SK-N-SH treated with all-trans-retinoic acid at 6 μM for 48 hours (cell line): Measurements from ENCODE around the gene PRDM15.

Experiments used
- ATAC-seq: fragments of 200-7000 bp; cut with Tn5 transposase; 3 replicates; pipeline ENCODE4 v1.9.1; 2020; ENCODE audit warnings: mild to moderate bottlenecking, moderate library complexity
- ARNTL ChIP-seq: fragments of 450-650 bp; formaldehyde crosslinking; IDR thresholded peaks from 2 replicates; pipeline ENCODE4 v1.5.0; 2020; ENCODE audit warnings: low read depth, mild to moderate bottlenecking, moderate library complexity, borderline replicate concordance
- BACH2 ChIP-seq: fragments of 250-450 bp; sonication (Bioruptor Pico); IDR thresholded peaks from 2 replicates; pipeline ENCODE4 v1.9.0; 2021; ENCODE audit warnings: mild to moderate bottlenecking, borderline replicate concordance
- CSDC2 ChIP-seq: fragments of 250-450 bp; sonication (Bioruptor Pico); IDR thresholded peaks from 2 replicates; pipeline ENCODE4 v1.5.0; 2020; ENCODE audit warnings: mild to moderate bottlenecking, moderate library complexity
- ESRRG ChIP-seq: fragments of 250-450 bp; sonication (Bioruptor Pico); IDR thresholded peaks from 2 replicates; pipeline ENCODE4 v1.6.1; 2021; ENCODE audit warnings: mild to moderate bottlenecking
- GLIS3 ChIP-seq: fragments of 250-450 bp; sonication (Bioruptor Pico); IDR thresholded peaks from 2 replicates; pipeline ENCODE4 v1.5.0; 2020; ENCODE audit warnings: mild to moderate bottlenecking, moderate library complexity
- ISL1 ChIP-seq: fragments of 250-450 bp; sonication (Bioruptor Pico); IDR thresholded peaks from 2 replicates; pipeline ENCODE4 v2.1.2; 2022; ENCODE audit warnings: mild to moderate bottlenecking, moderate library complexity
- OSR1 ChIP-seq: fragments of 250-450 bp; sonication (Bioruptor Pico); IDR thresholded peaks from 2 replicates; pipeline ENCODE4 v1.8.0; 2022; ENCODE audit warnings: moderate library complexity, mild to moderate bottlenecking, inconsistent platforms
- PPARA ChIP-seq: fragments of 250-450 bp; sonication (Bioruptor Pico); IDR thresholded peaks from 2 replicates; pipeline ENCODE4 v1.5.0; 2020; ENCODE audit warnings: mild to moderate bottlenecking, borderline replicate concordance
- RARB ChIP-seq: fragments of 250-450 bp; sonication (Bioruptor Pico); IDR thresholded peaks from 2 replicates; pipeline ENCODE4 v1.8.0; 2021; ENCODE audit warnings: mild to moderate bottlenecking, moderate library complexity
- SNAI2 ChIP-seq: fragments of 250-450 bp; sonication (Bioruptor Pico); IDR thresholded peaks from 2 replicates; pipeline ENCODE4 v1.5.0; 2020; ENCODE audit warnings: mild to moderate bottlenecking, moderate library complexity
- TCF4 ChIP-seq: fragments of 250-450 bp; sonication (Bioruptor Pico); IDR thresholded peaks from 2 replicates; pipeline ENCODE4 v1.8.0; 2021; ENCODE audit warnings: mild to moderate bottlenecking, moderate library complexity, borderline replicate concordance
- TOX ChIP-seq: fragments of 250-450 bp; sonication (Bioruptor Pico); IDR thresholded peaks from 2 replicates; pipeline ENCODE4 v1.8.0; 2021; ENCODE audit warnings: mild to moderate bottlenecking, moderate library complexity, borderline replicate concordance
- ZC3H10 ChIP-seq: fragments of 250-450 bp; sonication (Bioruptor Pico); IDR thresholded peaks from 2 replicates; pipeline ENCODE4 v1.5.1; 2021; ENCODE audit warnings: mild to moderate bottlenecking, moderate library complexity
- ZFP3 ChIP-seq: fragments of 250-450 bp; sonication (Bioruptor Pico); IDR thresholded peaks from 2 replicates; pipeline ENCODE4 v1.5.0; 2020; ENCODE audit warnings: mild to moderate bottlenecking, moderate library complexity
- ZFP30 ChIP-seq: fragments of 450-650 bp; formaldehyde crosslinking; IDR thresholded peaks from 2 replicates; pipeline ENCODE4 v1.5.0; 2022; ENCODE audit warnings: mild to moderate bottlenecking, moderate library complexity
- ZNF565 ChIP-seq: fragments of 450-650 bp; formaldehyde crosslinking; conservative IDR thresholded peaks from 2 replicates; pipeline ENCODE4 v1.5.0; 2020; ENCODE audit warnings: low read depth, mild to moderate bottlenecking, moderate library complexity
- ZNF70 ChIP-seq: fragments of 450-650 bp; formaldehyde crosslinking; IDR thresholded peaks from 2 replicates; pipeline ENCODE4 v1.5.0; 2020; ENCODE audit warnings: mild to moderate bottlenecking, moderate library complexity
- ZNF8 ChIP-seq: fragments of 450-650 bp; formaldehyde crosslinking; IDR thresholded peaks from 2 replicates; pipeline ENCODE4 v1.5.0; 2020; ENCODE audit warnings: mild to moderate bottlenecking, moderate library complexity
- TF ChIP-seq, protein P1 (sequence below): fragments of 250-450 bp; sonication (Bioruptor Pico); IDR thresholded peaks from 2 replicates; pipeline ENCODE4 v1.5.1; 2021; ENCODE audit warnings: mild to moderate bottlenecking, moderate library complexity
- TF ChIP-seq, protein P2 (sequence below): fragments of 250-450 bp; sonication (Bioruptor Pico); IDR thresholded peaks from 2 replicates; pipeline ENCODE4 v1.8.0; 2020; ENCODE audit warnings: mild to moderate bottlenecking, moderate library complexity, borderline replicate concordance
- TF ChIP-seq, protein P3 (sequence below): fragments of 250-450 bp; sonication (Bioruptor Pico); IDR thresholded peaks from 2 replicates; pipeline ENCODE4 v1.8.0; 2021; ENCODE audit warnings: low read depth, mild to moderate bottlenecking, moderate library complexity, borderline replicate concordance
- TF ChIP-seq, protein P4 (sequence below): fragments of 250-450 bp; sonication (Bioruptor Pico); IDR thresholded peaks from 2 replicates; pipeline ENCODE4 v1.5.1; 2020; ENCODE audit warnings: low read depth, mild to moderate bottlenecking, moderate library complexity
- TF ChIP-seq, protein P5 (sequence below): fragments of 250-450 bp; sonication (Bioruptor Pico); IDR thresholded peaks from 2 replicates; pipeline ENCODE4 v1.5.0; 2020; ENCODE audit warnings: mild to moderate bottlenecking, moderate library complexity

Gene PRDM15

DNA sequence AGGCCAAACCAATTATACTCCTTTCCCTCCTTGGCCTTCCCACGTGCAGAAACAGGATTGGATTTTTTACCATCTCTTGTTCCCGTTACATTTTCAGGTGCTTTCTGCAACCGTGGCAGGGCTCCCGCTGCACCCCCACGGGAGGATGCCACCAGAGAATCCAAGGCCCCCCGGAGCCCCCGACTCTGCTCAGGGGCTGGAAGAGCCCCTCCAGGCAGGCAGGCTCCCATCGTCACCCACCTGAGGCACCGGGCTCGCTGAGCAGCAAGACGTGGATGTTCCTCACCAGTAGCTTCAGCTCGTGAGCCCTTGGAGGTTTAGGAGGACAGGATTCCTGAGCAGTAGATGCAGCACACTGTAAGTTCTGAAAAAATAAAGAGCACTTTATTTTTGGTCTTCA lies 35.2 kb upstream of the PRDM15 start:
- TF ChIP-seq, protein P1, sequence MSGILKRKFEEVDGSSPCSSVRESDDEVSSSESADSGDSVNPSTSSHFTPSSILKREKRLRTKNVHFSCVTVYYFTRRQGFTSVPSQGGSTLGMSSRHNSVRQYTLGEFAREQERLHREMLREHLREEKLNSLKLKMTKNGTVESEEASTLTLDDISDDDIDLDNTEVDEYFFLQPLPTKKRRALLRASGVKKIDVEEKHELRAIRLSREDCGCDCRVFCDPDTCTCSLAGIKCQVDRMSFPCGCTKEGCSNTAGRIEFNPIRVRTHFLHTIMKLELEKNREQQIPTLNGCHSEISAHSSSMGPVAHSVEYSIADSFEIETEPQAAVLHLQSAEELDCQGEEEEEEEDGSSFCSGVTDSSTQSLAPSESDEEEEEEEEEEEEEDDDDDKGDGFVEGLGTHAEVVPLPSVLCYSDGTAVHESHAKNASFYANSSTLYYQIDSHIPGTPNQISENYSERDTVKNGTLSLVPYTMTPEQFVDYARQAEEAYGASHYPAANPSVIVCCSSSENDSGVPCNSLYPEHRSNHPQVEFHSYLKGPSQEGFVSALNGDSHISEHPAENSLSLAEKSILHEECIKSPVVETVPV (CRISPR knock-in tag) = no peak
- TF ChIP-seq ZC3H10 (CRISPR knock-in tag) (no peak), ZNF70 (CRISPR knock-in tag) (no peak), SNAI2 (CRISPR knock-in tag) (no peak), PPARA (CRISPR knock-in tag) (no peak), ZFP30 (CRISPR knock-in tag) (no peak), OSR1 (CRISPR knock-in tag) (no peak), GLIS3 (no peak), ESRRG (CRISPR knock-in tag) (no peak), ISL1 (no peak), ZNF8 (CRISPR knock-in tag) (no peak), ZNF565 (no peak), TCF4 (CRISPR knock-in tag) (no peak), RARB (CRISPR knock-in tag) (no peak), CSDC2 (CRISPR knock-in tag) (no peak), TOX (CRISPR knock-in tag) (no peak)
- TF ChIP-seq, protein P2, sequence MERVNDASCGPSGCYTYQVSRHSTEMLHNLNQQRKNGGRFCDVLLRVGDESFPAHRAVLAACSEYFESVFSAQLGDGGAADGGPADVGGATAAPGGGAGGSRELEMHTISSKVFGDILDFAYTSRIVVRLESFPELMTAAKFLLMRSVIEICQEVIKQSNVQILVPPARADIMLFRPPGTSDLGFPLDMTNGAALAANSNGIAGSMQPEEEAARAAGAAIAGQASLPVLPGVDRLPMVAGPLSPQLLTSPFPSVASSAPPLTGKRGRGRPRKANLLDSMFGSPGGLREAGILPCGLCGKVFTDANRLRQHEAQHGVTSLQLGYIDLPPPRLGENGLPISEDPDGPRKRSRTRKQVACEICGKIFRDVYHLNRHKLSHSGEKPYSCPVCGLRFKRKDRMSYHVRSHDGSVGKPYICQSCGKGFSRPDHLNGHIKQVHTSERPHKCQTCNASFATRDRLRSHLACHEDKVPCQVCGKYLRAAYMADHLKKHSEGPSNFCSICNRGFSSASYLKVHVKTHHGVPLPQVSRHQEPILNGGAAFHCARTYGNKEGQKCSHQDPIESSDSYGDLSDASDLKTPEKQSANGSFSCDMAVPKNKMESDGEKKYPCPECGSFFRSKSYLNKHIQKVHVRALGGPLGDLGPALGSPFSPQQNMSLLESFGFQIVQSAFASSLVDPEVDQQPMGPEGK (CRISPR knock-in tag) = no peak
- TF ChIP-seq, protein P3, sequence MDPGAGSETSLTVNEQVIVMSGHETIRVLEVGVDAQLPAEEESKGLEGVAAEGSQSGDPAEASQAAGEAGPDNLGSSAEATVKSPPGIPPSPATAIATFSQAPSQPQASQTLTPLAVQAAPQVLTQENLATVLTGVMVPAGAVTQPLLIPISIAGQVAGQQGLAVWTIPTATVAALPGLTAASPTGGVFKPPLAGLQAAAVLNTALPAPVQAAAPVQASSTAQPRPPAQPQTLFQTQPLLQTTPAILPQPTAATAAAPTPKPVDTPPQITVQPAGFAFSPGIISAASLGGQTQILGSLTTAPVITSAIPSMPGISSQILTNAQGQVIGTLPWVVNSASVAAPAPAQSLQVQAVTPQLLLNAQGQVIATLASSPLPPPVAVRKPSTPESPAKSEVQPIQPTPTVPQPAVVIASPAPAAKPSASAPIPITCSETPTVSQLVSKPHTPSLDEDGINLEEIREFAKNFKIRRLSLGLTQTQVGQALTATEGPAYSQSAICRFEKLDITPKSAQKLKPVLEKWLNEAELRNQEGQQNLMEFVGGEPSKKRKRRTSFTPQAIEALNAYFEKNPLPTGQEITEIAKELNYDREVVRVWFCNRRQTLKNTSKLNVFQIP (CRISPR knock-in tag) = no peak
- TF ChIP-seq, protein P4, sequence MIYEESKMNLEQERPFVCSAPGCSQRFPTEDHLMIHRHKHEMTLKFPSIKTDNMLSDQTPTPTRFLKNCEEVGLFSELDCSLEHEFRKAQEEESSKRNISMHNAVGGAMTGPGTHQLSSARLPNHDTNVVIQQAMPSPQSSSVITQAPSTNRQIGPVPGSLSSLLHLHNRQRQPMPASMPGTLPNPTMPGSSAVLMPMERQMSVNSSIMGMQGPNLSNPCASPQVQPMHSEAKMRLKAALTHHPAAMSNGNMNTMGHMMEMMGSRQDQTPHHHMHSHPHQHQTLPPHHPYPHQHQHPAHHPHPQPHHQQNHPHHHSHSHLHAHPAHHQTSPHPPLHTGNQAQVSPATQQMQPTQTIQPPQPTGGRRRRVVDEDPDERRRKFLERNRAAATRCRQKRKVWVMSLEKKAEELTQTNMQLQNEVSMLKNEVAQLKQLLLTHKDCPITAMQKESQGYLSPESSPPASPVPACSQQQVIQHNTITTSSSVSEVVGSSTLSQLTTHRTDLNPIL (CRISPR knock-in tag) = no peak
- TF ChIP-seq, protein P5, sequence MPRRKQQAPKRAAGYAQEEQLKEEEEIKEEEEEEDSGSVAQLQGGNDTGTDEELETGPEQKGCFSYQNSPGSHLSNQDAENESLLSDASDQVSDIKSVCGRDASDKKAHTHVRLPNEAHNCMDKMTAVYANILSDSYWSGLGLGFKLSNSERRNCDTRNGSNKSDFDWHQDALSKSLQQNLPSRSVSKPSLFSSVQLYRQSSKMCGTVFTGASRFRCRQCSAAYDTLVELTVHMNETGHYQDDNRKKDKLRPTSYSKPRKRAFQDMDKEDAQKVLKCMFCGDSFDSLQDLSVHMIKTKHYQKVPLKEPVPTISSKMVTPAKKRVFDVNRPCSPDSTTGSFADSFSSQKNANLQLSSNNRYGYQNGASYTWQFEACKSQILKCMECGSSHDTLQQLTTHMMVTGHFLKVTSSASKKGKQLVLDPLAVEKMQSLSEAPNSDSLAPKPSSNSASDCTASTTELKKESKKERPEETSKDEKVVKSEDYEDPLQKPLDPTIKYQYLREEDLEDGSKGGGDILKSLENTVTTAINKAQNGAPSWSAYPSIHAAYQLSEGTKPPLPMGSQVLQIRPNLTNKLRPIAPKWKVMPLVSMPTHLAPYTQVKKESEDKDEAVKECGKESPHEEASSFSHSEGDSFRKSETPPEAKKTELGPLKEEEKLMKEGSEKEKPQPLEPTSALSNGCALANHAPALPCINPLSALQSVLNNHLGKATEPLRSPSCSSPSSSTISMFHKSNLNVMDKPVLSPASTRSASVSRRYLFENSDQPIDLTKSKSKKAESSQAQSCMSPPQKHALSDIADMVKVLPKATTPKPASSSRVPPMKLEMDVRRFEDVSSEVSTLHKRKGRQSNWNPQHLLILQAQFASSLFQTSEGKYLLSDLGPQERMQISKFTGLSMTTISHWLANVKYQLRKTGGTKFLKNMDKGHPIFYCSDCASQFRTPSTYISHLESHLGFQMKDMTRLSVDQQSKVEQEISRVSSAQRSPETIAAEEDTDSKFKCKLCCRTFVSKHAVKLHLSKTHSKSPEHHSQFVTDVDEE (CRISPR knock-in tag) = no peak
- no peak for ATAC-seq

DNA sequence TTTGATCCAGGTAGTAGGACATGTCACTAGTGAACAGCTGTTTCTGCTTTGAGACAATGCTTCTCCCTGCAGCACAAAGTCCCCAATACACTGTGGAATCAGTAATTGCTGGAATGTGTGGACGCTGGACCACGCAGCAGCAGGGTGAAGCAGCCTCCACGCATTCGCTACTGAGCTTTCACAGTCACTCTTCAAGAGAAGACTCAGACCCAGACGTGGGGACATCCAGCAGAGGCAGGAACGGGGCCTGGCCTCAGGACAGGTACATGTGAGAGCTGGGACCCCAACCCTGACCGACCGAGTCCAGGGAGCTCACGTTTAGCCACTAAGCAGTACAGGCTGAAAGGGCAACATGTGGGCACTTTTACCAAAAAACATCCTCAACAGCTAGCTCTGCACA lies 34.1 kb upstream of the PRDM15 start:
- no peak for ATAC-seq

DNA sequence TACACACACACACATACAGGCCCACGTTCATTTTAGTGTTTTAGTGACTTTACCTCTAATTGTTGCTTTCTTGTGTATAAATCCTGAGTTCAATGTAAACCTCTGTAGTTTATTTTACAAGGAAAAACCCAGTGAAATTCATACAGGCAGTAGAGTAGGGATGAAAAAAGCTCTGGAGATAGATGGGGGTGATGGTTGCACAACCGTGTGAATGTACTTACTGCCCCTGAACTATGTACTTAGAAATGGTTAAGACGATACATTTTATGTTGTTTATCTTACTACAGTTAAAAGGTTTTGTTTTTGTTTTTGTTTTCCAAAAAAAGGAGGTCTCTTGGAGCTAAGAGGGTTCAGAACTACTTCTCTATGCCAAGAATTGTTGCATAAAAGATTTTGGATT lies 29.7 kb upstream of the PRDM15 start:
- ATAC-seq = no peak
- TF ChIP-seq, protein P3 (CRISPR knock-in tag) = no peak
- TF ChIP-seq OSR1 (CRISPR knock-in tag) (no peak), PPARA (CRISPR knock-in tag) (no peak), ZFP3 (no peak), CSDC2 (CRISPR knock-in tag) (no peak), ARNTL (CRISPR knock-in tag) (no peak), BACH2 (CRISPR knock-in tag) (no peak), ISL1 (no peak), ZC3H10 (CRISPR knock-in tag) (no peak), GLIS3 (no peak), TOX (CRISPR knock-in tag) (no peak), ESRRG (CRISPR knock-in tag) (no peak), RARB (CRISPR knock-in tag) (no peak)
- TF ChIP-seq, protein P5 (CRISPR knock-in tag) = no peak

More for the DNA sequence above, 34.1 kb upstream of the PRDM15 start:
- TF ChIP-seq PPARA (CRISPR knock-in tag) (no peak), ZC3H10 (CRISPR knock-in tag) (no peak), CSDC2 (CRISPR knock-in tag) (no peak), ZNF70 (CRISPR knock-in tag) (no peak)
